Measurements from ENCODE around the gene B9D1.

The B9D1 gene

DNA sequence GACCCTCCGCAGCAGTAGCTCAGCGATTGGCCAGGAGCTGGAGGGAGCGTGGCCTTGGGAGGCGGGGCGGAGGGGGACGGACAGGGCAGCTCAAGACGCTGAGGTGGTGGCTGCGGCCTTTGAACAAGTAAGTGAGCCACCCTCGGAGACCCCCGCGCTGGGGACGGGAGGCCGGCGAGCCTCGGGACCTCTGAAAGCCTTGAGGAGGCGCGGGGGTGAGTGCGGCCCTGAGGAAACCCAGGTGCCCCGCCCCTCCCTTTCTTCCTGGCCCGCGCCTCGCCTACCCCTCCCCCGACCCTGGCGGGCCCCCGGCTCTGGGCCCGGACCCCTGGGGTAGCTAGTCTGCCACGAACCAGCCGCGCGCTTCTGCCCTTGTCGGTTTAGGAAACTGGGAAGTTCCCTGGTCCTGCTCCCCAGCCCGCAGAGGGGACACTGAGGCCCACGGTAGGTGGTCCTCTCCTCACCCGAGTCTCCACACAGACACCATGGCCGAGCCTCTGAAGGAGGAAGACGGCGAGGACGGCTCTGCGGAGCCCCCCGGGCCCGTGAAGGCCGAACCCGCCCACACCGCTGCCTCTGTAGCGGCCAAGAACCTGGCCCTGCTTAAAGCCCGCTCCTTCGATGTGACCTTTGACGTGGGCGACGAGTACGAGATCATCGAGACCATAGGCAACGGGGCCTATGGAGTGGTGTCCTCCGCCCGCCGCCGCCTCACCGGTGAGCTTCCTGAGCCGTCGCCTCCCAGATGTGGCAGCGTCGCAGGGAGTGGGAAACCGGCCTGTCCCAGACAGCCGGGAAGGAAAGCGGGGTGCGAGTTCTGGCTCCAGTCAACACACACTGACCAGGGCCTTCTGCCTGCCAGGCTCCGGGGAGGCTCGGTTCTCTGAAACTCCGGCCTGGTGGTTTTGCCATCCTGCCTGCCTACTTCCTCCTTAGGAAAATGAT is 16.2 kb upstream of the B9D1 start, which contains the start of gene MAPK7:
Gene MAPK7, plus strand, starts transcription at position 83 of the 945 bp plus-strand sequence. Its CDS starts 403 bp downstream, at position 486.
- peak within 1 kb of the TSS; percentile 79 for H3K27ac ChIP-seq
- peaks cover 51% of the 10 kb centered on the region for H3K36me3 ChIP-seq
- H3K27me3 ChIP-seq (ENCODE audit: insufficient read depth, low read depth, severe bottlenecking): no peaks in the 10 kb centered on the region
- TF ChIP-seq, protein P1, sequence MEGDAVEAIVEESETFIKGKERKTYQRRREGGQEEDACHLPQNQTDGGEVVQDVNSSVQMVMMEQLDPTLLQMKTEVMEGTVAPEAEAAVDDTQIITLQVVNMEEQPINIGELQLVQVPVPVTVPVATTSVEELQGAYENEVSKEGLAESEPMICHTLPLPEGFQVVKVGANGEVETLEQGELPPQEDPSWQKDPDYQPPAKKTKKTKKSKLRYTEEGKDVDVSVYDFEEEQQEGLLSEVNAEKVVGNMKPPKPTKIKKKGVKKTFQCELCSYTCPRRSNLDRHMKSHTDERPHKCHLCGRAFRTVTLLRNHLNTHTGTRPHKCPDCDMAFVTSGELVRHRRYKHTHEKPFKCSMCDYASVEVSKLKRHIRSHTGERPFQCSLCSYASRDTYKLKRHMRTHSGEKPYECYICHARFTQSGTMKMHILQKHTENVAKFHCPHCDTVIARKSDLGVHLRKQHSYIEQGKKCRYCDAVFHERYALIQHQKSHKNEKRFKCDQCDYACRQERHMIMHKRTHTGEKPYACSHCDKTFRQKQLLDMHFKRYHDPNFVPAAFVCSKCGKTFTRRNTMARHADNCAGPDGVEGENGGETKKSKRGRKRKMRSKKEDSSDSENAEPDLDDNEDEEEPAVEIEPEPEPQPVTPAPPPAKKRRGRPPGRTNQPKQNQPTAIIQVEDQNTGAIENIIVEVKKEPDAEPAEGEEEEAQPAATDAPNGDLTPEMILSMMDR (IDR thresholded peaks at IDR 0.05; ENCODE audit: low read depth, low read length): no peak
- H3K9me3 ChIP-seq (ENCODE audit: severe bottlenecking): no peaks in the 10 kb centered on the region
- H3K4me3 ChIP-seq (ENCODE audit: low read depth, low read length): peak within 1 kb of the TSS; percentile 86
- DNase-seq: no peak

DNA sequence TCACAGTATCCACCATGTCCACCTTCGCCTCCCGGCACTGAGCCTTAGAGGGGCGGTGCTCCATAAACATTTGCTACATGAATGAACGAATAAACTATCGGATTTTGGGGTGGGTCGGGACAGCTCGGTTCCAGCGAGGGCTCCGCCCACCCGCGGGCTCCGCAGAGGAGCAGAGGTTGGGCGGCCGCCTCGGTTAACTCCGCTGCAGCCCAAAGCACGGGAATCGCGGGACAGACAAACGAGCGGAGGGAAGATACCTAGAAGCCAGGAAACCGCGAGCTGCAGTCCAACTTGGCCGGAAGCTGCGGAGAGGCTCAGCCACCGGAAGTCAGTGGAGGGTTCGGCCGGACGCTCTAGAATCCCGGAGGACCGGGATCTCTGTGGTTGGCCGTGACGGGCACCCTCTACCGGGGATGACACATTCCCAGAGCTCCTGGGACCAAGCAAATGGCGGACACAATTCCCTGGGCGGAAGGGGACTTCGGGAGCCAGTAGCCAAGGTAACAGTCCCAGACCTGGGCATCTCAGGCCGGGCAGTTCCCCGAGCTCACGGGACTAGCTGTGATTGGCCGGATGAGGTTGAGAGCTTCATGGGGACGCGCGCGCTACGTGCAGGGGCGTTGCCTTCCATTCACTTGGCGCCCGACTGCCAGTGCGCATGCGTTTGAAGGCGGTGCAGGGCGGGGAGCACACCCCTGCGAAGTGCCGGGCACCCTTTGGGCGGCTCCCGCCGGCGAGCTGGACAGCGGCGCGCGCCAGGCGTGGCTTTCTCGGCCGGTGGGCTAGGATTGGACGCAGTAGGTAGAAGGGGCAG is 15.3 kb upstream of the B9D1 start:
- Histone ChIP-seq H3K36me3 (peaks cover 42% of the 10 kb centered on the region), H3K27ac (peak overlapping the region; percentile 79), H3K27me3 (ENCODE audit: insufficient read depth, low read depth, severe bottlenecking) (no peaks in the 10 kb centered on the region), H3K9me3 (ENCODE audit: severe bottlenecking) (no peaks in the 10 kb centered on the region), H3K4me3 (ENCODE audit: low read depth, low read length) (peak overlapping the region; percentile 86)
- TF ChIP-seq, protein P1 (IDR thresholded peaks at IDR 0.05; ENCODE audit: low read depth, low read length): no peak
- peak; percentile 99 for DNase-seq

DNA sequence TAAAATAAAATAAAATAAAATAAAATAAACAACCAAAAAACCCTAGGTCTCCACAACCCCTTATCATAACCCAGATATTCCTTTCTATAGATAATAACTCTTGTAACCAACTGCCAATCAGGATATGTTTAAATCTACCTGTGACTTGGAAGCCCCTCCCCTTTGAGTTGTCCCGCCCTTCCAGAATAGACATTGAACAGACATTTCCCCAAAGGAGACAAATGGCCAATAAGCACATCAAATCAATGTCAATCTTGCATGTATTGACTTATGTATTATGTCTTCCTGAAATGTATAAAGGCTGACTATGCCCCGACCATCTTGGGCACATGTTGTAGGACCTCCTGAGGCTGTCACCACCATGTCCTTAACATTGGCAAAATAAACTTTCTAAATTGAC is 14.3 kb upstream of the B9D1 start:
- Histone ChIP-seq H3K4me3 (ENCODE audit: low read depth, low read length) (peak overlapping the region; percentile 86), H3K27ac (peak overlapping the region; percentile 79), H3K9me3 (ENCODE audit: severe bottlenecking) (no peaks in the 10 kb centered on the region), H3K36me3 (peaks cover 32% of the 10 kb centered on the region), H3K27me3 (ENCODE audit: insufficient read depth, low read depth, severe bottlenecking) (no peaks in the 10 kb centered on the region)
- no peak for DNase-seq
- TF ChIP-seq, protein P1 (IDR thresholded peaks at IDR 0.05; ENCODE audit: low read depth, low read length): no peak

DNA sequence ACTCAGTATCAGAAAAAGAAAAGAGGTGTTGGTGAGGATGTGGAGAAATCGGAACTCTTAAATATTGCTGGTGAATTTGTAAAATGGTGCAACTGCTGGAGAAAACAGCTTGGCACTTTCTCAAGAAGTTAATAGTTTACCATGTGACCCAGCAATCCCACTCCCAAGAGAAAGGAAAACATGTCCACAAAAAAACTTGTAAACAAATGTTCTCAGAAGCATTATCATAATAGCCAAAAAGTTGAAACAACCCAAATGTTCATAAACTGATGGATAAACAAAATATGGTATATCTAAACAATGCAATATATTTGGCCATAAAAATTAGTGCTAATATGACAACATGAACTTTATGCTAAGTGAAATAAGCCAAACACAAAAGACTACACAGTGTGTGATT is 13.2 kb upstream of the B9D1 start:
- no peaks in the 10 kb centered on the region for H3K27me3 ChIP-seq (ENCODE audit: insufficient read depth, low read depth, severe bottlenecking)
- H3K36me3 ChIP-seq: peaks cover 22% of the 10 kb centered on the region
- no peak for DNase-seq
- no peaks in the 10 kb centered on the region for H3K9me3 ChIP-seq (ENCODE audit: severe bottlenecking)
- TF ChIP-seq, protein P1 (IDR thresholded peaks at IDR 0.05; ENCODE audit: low read depth, low read length): no peak
- no peak overlapping the region for H3K27ac ChIP-seq
- H3K4me3 ChIP-seq (ENCODE audit: low read depth, low read length): no peak overlapping the region

DNA sequence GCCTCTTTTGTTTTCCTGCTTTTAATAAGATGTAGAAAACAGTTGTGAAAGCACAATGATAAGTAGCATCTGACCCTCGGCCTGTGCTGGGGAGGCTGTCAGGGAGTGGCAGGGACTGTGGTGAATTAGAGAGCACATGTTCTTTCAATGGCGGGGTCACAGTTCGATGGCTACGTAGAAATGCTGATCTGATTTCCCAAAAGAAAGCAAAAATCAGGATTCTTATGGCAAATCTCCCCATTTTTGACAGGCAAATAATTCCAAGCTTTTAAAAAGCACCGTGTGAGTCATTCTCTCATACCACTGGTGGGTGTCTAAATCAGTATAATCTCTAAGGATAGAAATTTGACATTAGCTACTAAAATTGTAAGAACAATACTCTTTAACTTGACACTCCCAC is 11.6 kb upstream of the B9D1 start:
- H3K27ac ChIP-seq: peak overlapping the region; percentile 29; the same call in 1 of the 2 replicates
- no peak for DNase-seq
- TF ChIP-seq, protein P1 (IDR thresholded peaks at IDR 0.05; ENCODE audit: low read depth, low read length): no peak
- H3K36me3 ChIP-seq: peaks cover 6% of the 10 kb centered on the region
- no peaks in the 10 kb centered on the region for H3K27me3 ChIP-seq (ENCODE audit: insufficient read depth, low read depth, severe bottlenecking)
- H3K9me3 ChIP-seq (ENCODE audit: severe bottlenecking): no peaks in the 10 kb centered on the region
- no peak overlapping the region for H3K4me3 ChIP-seq (ENCODE audit: low read depth, low read length)
